ENCODE measurements around the gene NMRK2. TPM values are rescaled to one million over a fixed set of nuclear protein-coding genes. Genes with fewer than 3 reads are reported as not detected.
"Not testable (repeated sequence)": the region's sequence is repeated elsewhere in the genome, so short reads cannot be mapped to it uniquely, and the experiment has no call there.

The NMRK2 gene
- 100 to 1,000 TPM in 2 of 4 donors, 10 to 100 TPM in 2; 46.3 to 168 (median 106) TPM for total RNA-seq

GRCh38 chr19:3932931-3933810 lies at the start of gene NMRK2:
Gene NMRK2 (plus strand): TSS chr19:3933069. CDS start chr19:3933672, 603 bp downstream.
- H3K27me3 ChIP-seq = no peaks in the 10 kb centered on the region
- peak within 1 kb of the TSS in 3 of 4 donors; percentile 34 to 41 (median 38) for H3K4me3 ChIP-seq
- peak; percentile 42 to 58 for TF ChIP-seq POLR2A (IDR thresholded peaks at IDR 0.05)
- no peak for TF ChIP-seq CTCF (IDR thresholded peaks at IDR 0.05 in 4 of 5, conservative IDR thresholded peaks at IDR 0.05 in 1 of 5)
- H3K27ac ChIP-seq = peak within 1 kb of the TSS; percentile 85 to 92 (median 89)
- peaks cover 0 to 14% of the 10 kb centered on the region in 2 donors for H3K4me1 ChIP-seq
- no peaks in the 10 kb centered on the region for H3K36me3 ChIP-seq
- H3K9me3 ChIP-seq = no peaks in the 10 kb centered on the region
- intact Hi-C loops (cut with DNase I; ENCODE audit: low total_unique reads) (loop anchor here (2.0 kb wide), 2 partner anchors 18 to 52 kb away; partner anchors contain the start of gene EEF2), in situ Hi-C loops (cut with MboI; ENCODE audit: low sequenced_read_pairs in 4 of 4) (no loop called here)
- DNase-seq = peak; percentile 65 to 86
- peak; percentile 51 to 56 for ATAC-seq

- TF ChIP-seq POLR2A (IDR thresholded peaks at IDR 0.05) (no peak), CTCF (IDR thresholded peaks at IDR 0.05 in 4 of 5, conservative IDR thresholded peaks at IDR 0.05 in 1 of 5) (no peak)
- intact Hi-C loops (cut with DNase I; ENCODE audit: low total_unique reads) = no loop called here
- ATAC-seq = no peak
These were observed 42.3 kb upstream of the NMRK2 start for GRCh38 chr19:3890591-3890990.

GRCh38 chr19:3893509-3894179 lies 39.2 kb upstream of the NMRK2 start:
- peaks cover 5 to 6% (median 6%) of the 10 kb centered on the region in 3 donors for H3K27me3 ChIP-seq
- in situ Hi-C loops (cut with MboI; ENCODE audit: low sequenced_read_pairs in 4 of 4) (no loop called here), intact Hi-C loops (cut with DNase I; ENCODE audit: low total_unique reads) (no loop called here)
- ATAC-seq = no peak
- DNase-seq = no peak
- no peaks in the 10 kb centered on the region for H3K9me3 ChIP-seq
- TF ChIP-seq CTCF (IDR thresholded peaks at IDR 0.05 in 4 of 5, conservative IDR thresholded peaks at IDR 0.05 in 1 of 5) = no peak
- no peaks in the 10 kb centered on the region for H3K36me3 ChIP-seq
- no peak overlapping the region for H3K4me3 ChIP-seq
- H3K4me1 ChIP-seq = no peaks in the 10 kb centered on the region
- H3K27ac ChIP-seq = no peak overlapping the region

More at GRCh38 chr19:3890591-3890990, 42.3 kb upstream of the NMRK2 start:
- H3K36me3 ChIP-seq = no peaks in the 10 kb centered on the region
- H3K27me3 ChIP-seq = peaks cover 0 to under 1% (median 0%) of the 10 kb centered on the region in 3 donors
- no peak for DNase-seq
- no peak overlapping the region for H3K27ac ChIP-seq
- H3K9me3 ChIP-seq = no peaks in the 10 kb centered on the region
- no peaks in the 10 kb centered on the region for H3K4me1 ChIP-seq
- no peak overlapping the region for H3K4me3 ChIP-seq
- in situ Hi-C loops (cut with MboI; ENCODE audit: low sequenced_read_pairs in 4 of 4) = no loop called here

GRCh38 chr19:3894959-3895358 lies 37.9 kb upstream of the NMRK2 start:
- peaks cover 5 to 12% (median 12%) of the 10 kb centered on the region in 3 donors for H3K27me3 ChIP-seq
- H3K27ac ChIP-seq; H3K36me3 ChIP-seq; DNase-seq; H3K4me3 ChIP-seq; H3K9me3 ChIP-seq; ATAC-seq; intact Hi-C loops (cut with DNase I; ENCODE audit: low total_unique reads); H3K4me1 ChIP-seq; in situ Hi-C loops (cut with MboI; ENCODE audit: low sequenced_read_pairs in 4 of 4): not testable (repeated sequence)

GRCh38 chr19:3895788-3896187 lies 37.1 kb upstream of the NMRK2 start:
- TF ChIP-seq POLR2A (IDR thresholded peaks at IDR 0.05) = no peak
- TF ChIP-seq CTCF (IDR thresholded peaks at IDR 0.05 in 4 of 5, conservative IDR thresholded peaks at IDR 0.05 in 1 of 5) = no peak
- in situ Hi-C loops (cut with MboI; ENCODE audit: low sequenced_read_pairs in 4 of 4) (no loop called here), intact Hi-C loops (cut with DNase I; ENCODE audit: low total_unique reads) (no loop called here)
- no peak overlapping the region for H3K27ac ChIP-seq
- no peaks in the 10 kb centered on the region for H3K9me3 ChIP-seq
- no peak for DNase-seq
- no peaks in the 10 kb centered on the region for H3K36me3 ChIP-seq
- no peak for ATAC-seq
- peaks cover 5 to 17% (median 12%) of the 10 kb centered on the region in 3 donors for H3K27me3 ChIP-seq
- H3K4me3 ChIP-seq = no peak overlapping the region
- no peaks in the 10 kb centered on the region for H3K4me1 ChIP-seq

All from gastrocnemius medialis (tissue), 4 donors.